HepG2 (cell line): ENCODE measurements around the gene CD84. TPM values are rescaled to one million over a fixed set of nuclear protein-coding genes. Genes with fewer than 3 reads are reported as not detected.

Experiments used
- ATAC-seq: fragments of 200-7000 bp; cut with Tn5 transposase; 3 replicates; pipeline ENCODE4 v1.9.1; 2020; ENCODE audit warnings: mild to moderate bottlenecking, moderate library complexity
- BruUV-seq: library from RNA; stranded (reverse); fragments of 400-500 nt; replicated peaks from 2 replicates; lab custom pipeline; 2021; lab: Mats Ljungman, UMichigan
- CTCF ChIA-PET: fragments of 300-600 bp; formaldehyde crosslinking; extraction: SDS; loops from one replicate; lab custom pipeline; 2021; ENCODE audit warnings: low total read pairs, inconsistent platforms, low intra/inter-chr PET ratio; lab: Yijun Ruan, JAX
- POLR2A ChIA-PET: fragments of 350-600 bp; sonication (Branson Sonifier 250); formaldehyde crosslinking; loops from one replicate; lab custom pipeline; 2020; ENCODE audit warnings: antibody characterized with exemption, inconsistent platforms; lab: Yijun Ruan, JAX
- DNase-seq: peaks from one replicate; pipeline ENCODE4 v3.0.0-alpha.2; 2015; ENCODE audit warnings: low spot score
- FAIRE-seq: peaks from 3 replicates; lab custom pipeline; 2011; peaks lifted over from hg19 to GRCh38; lab: Jason Lieb, UNC
- H2AFZ ChIP-seq: one replicate; pipeline ENCODE4 v1.6.1; 2011; ENCODE audit warnings: low read length, inconsistent platforms
- H3K27ac ChIP-seq: fragments of 300-600 bp; 3 replicates; pipeline ENCODE4 v1.8.0; 2011; ENCODE audit warnings: mixed run types, mild to moderate bottlenecking, mixed read lengths, low read length, inconsistent platforms; ENCODE audit not compliant: insufficient read depth; ENCODE audit errors: extremely low read length
- H3K27me3 ChIP-seq, 2 experiments: fragments of 200-600 bp in 1 of 2; 2 replicates in 1 of 2; 3 replicates in 1 of 2; pipeline versions ENCODE4 v1.6.0 to v1.8.0; 2011; ENCODE audit warnings: low read length in 2 of 2, mild to moderate bottlenecking in 2 of 2, moderate library complexity in 2 of 2, inconsistent platforms in 1 of 2; ENCODE audit not compliant: insufficient read depth in 2 of 2, control insufficient read depth in 1 of 2
- H3K36me3 ChIP-seq, 2 experiments: fragments of 200-600 bp in 1 of 2; replicated peaks in 1 of 2; 2 replicates in 1 of 2; 3 replicates in 1 of 2; pipeline versions ENCODE4 v1.5.1 to v1.8.0; 2011; ENCODE audit warnings: low read length in 2 of 2, inconsistent platforms in 1 of 2; ENCODE audit not compliant: insufficient read depth in 2 of 2, control insufficient read depth in 1 of 2
- H3K4me1 ChIP-seq: 2 replicates; pipeline ENCODE4 v1.5.1; 2012; ENCODE audit warnings: low read length, inconsistent platforms; ENCODE audit not compliant: insufficient read depth
- H3K4me2 ChIP-seq: 2 replicates; pipeline ENCODE4 v1.6.0; 2011; ENCODE audit warnings: low read depth, low read length, inconsistent platforms
- H3K4me3 ChIP-seq, 3 experiments: fragments of 200-600 bp in 1 of 3; sonication (generic), shearing (Covaris generic) in 1 of 3; replicated peaks in 1 of 3; 2 replicates each; pipeline ENCODE4 v1.5.1; 2011 to 2016; ENCODE audit warnings: low read length in 3 of 3, inconsistent platforms in 2 of 3, low read depth in 2 of 3, mild to moderate bottlenecking in 2 of 3, control low read depth in 1 of 3, mixed read lengths in 1 of 3; ENCODE audit not compliant: insufficient read depth in 1 of 3
- H3K79me2 ChIP-seq: one replicate; pipeline ENCODE4 v1.6.1; 2011; ENCODE audit warnings: low read length, inconsistent platforms; ENCODE audit not compliant: insufficient read depth
- H3K9ac ChIP-seq: 2 replicates; pipeline ENCODE4 v1.6.0; 2011; ENCODE audit warnings: mild to moderate bottlenecking, low read depth, low read length, inconsistent platforms; ENCODE audit not compliant: insufficient read depth
- H3K9me3 ChIP-seq: 2 replicates; pipeline ENCODE4 v1.5.1; 2012; ENCODE audit warnings: mild to moderate bottlenecking, low read length
- H4K20me1 ChIP-seq: 2 replicates; pipeline ENCODE4 v1.6.0; 2011; ENCODE audit warnings: inconsistent platforms, mild to moderate bottlenecking, low read length, moderate library complexity; ENCODE audit not compliant: insufficient read depth
- CCAR2 ChIP-seq: fragments of 200-400 bp; formaldehyde crosslinking; optimal IDR thresholded peaks from 2 replicates; pipeline ENCODE3; 2018; ENCODE audit warnings: low read depth, mild to moderate bottlenecking, low read length, moderate library complexity
- GABPA ChIP-seq, 2 experiments: IDR thresholded peaks; 2 replicates each; pipeline ENCODE4 v1.6.1; 2011 to 2016; ENCODE audit warnings: low read depth in 2 of 2, low read length in 1 of 2, missing biosample characterization in 1 of 2, missing genetic modification characterization in 1 of 2
- HDAC2 ChIP-seq: sonication (generic); formaldehyde crosslinking; IDR thresholded peaks from 2 replicates; pipeline ENCODE4 v1.4.0; 2020; ENCODE audit warnings: missing genetic modification reagents
- IKZF4 ChIP-seq: sonication (generic); formaldehyde crosslinking; IDR thresholded peaks from 2 replicates; pipeline ENCODE4 v1.5.1; 2020; ENCODE audit warnings: borderline replicate concordance, mild to moderate bottlenecking, low read depth, missing genetic modification reagents; ENCODE audit errors: not compliant biosample characterization
- KDM6A ChIP-seq: IDR thresholded peaks from 2 replicates; pipeline ENCODE4 v1.6.1; 2016; ENCODE audit warnings: low read depth
- KMT2A ChIP-seq: sonication (generic); formaldehyde crosslinking; IDR thresholded peaks from 2 replicates; pipeline ENCODE4 v1.4.0; 2020; ENCODE audit warnings: missing genetic modification reagents
- MAFF ChIP-seq: IDR thresholded peaks from 2 replicates; pipeline ENCODE4 v1.6.1; 2011; ENCODE audit warnings: low read depth, low read length, improper control_type of control experiment
- NFKB2 ChIP-seq: sonication (generic); formaldehyde crosslinking; IDR thresholded peaks from 2 replicates; pipeline ENCODE4 v1.4.0; 2020; ENCODE audit warnings: missing genetic modification reagents, borderline replicate concordance
- ZBTB38 ChIP-seq: sonication (generic); formaldehyde crosslinking; IDR thresholded peaks from 2 replicates; pipeline ENCODE4 v1.5.1; 2020; ENCODE audit warnings: mild to moderate bottlenecking, missing genetic modification reagents
- ZEB1 ChIP-seq: IDR thresholded peaks from 2 replicates; pipeline ENCODE4 v1.6.1; 2012; ENCODE audit warnings: mild to moderate bottlenecking, low read depth, inconsistent platforms; ENCODE audit not compliant: insufficient replicate concordance
- ZFX ChIP-seq: sonication (generic); formaldehyde crosslinking; IDR thresholded peaks from 2 replicates; pipeline ENCODE4 v1.4.0; 2020; ENCODE audit warnings: mild to moderate bottlenecking, low read depth, missing genetic modification reagents, moderate library complexity
- ZKSCAN1 ChIP-seq: fragments of 150-350 bp; IDR thresholded peaks from 2 replicates; pipeline ENCODE4 v1.6.1; 2014; ENCODE audit warnings: low read length
- ZNF256 ChIP-seq: sonication (generic); formaldehyde crosslinking; conservative IDR thresholded peaks from 2 replicates; pipeline ENCODE4 v1.4.0; 2020; ENCODE audit warnings: missing genetic modification reagents
- ZNF337 ChIP-seq: sonication (generic); formaldehyde crosslinking; IDR thresholded peaks from 2 replicates; pipeline ENCODE4 v1.5.1; 2020; ENCODE audit warnings: missing genetic modification reagents, low read depth, mild to moderate bottlenecking, borderline replicate concordance
- ZNF354B ChIP-seq: sonication (generic); formaldehyde crosslinking; IDR thresholded peaks from 2 replicates; pipeline ENCODE4 v1.8.0; 2022; ENCODE audit warnings: mild to moderate bottlenecking, missing genetic modification reagents
- ZNF577 ChIP-seq: sonication (generic); formaldehyde crosslinking; IDR thresholded peaks from 2 replicates; pipeline ENCODE4 v1.4.0; 2020; ENCODE audit warnings: mild to moderate bottlenecking, low read depth, missing genetic modification reagents, borderline replicate concordance
- ZNF580 ChIP-seq: IDR thresholded peaks from 2 replicates; pipeline ENCODE4 v1.6.1; 2016; ENCODE audit warnings: low read depth, borderline replicate concordance
- ZNF605 ChIP-seq: sonication (generic); formaldehyde crosslinking; IDR thresholded peaks from 2 replicates; pipeline ENCODE4 v1.8.0; 2022; ENCODE audit warnings: mild to moderate bottlenecking, missing genetic modification reagents
- WGBS: methylation state at CpG from one replicate; pipeline ENCODE4 v1.1.6; 2017; ENCODE audit warnings: low lambda C conversion rate; 5-methylcytosine and 5-hydroxymethylcytosine counted together
- in situ Hi-C: cut with HindIII; loops from 2 replicates; pipeline ENCODE4 v1.10.0; 2017; ENCODE audit warnings: low pct_unique_long_range_greater_than_20kb; ENCODE audit not compliant: extremely low pct_ligation_motif_present
- intact Hi-C: fragments of 100-400 bp; cut with micrococcal nuclease; formaldehyde crosslinking; loops from one replicate; pipeline ENCODE4 v1.10.0; 2022; ENCODE audit not compliant: unreplicated experiment
- polyA plus RNA-seq, 8 experiments: library from polyadenylated mRNA; depleted of rRNA in 3 of 8; stranded (reverse) in 7 of 8; unstranded in 1 of 8; fragments of >200 nt; fragmentation: Illumina TruSeq in 4 of 8; extraction: Trizol in 4 of 8; gene quantifications; 2 replicates each; pipeline versions ENCODE4 v1.2.1 to v1.2.3, GENCODE V29; 2011 to 2016; ENCODE audit warnings: low read depth in 4 of 8, missing spikeins in 1 of 8, mixed read lengths in 1 of 8; ENCODE audit not compliant: insufficient read depth in 1 of 8
- total RNA-seq, 5 experiments: library from RNA; depleted of rRNA; stranded (reverse); fragments of >200 nt; fragmentation: Illumina TruSeq; extraction: Trizol; gene quantifications; 2 replicates each; pipeline ENCODE4 v1.2.3, GENCODE V29; 2016; ENCODE audit warnings: low read depth in 1 of 5
- TF ChIP-seq, protein P1 (sequence below): sonication (generic); formaldehyde crosslinking; IDR thresholded peaks from 2 replicates; pipeline ENCODE4 v1.4.0; 2020; ENCODE audit warnings: missing genetic modification reagents, low read depth, mild to moderate bottlenecking, borderline replicate concordance
- TF ChIP-seq, protein P2 (sequence below): sonication (generic); formaldehyde crosslinking; IDR thresholded peaks from 2 replicates; pipeline ENCODE4 v1.4.0; 2020; ENCODE audit warnings: missing genetic modification reagents

CD84 gene
- total and polyA plus RNA-seq, 2 of the 13 experiments (the other 11 are each of a cell fraction or from before 2014, with no cell fraction given): not detected

DNA sequence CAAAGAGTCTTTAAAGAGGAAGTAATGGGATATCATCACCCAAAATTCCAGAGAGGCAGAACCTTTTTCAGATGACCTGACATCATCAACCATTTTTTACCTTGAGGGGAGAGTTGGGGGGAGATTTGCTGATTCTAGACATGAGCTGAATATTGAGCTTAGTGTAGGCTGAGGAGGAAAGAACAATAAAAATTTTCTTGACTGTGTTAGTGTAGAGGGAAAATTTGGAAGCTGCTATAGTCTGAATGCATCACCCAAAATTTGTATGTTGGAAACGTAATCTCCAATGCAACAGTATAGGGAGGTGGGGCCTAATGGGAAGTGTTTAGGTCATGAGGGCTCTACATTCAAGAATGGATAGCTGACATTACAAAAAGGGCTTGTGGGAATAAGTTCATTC, 17.8 kb upstream of the CD84 start (continued):
- TF ChIP-seq IKZF4 (CRISPR knock-in tag): no peak
- TF ChIP-seq ZNF256: no peak
- TF ChIP-seq HDAC2: no peak
- no peak for TF ChIP-seq NFKB2 (CRISPR knock-in tag)
- TF ChIP-seq ZNF577 (CRISPR knock-in tag): no peak
- no peak for TF ChIP-seq CCAR2
- no peak for TF ChIP-seq GABPA (IDR thresholded peaks at IDR 0.05; ENCODE audit: low read depth, low read length)
- TF ChIP-seq GABPA (CRISPR knock-in tag; IDR thresholded peaks at IDR 0.05; ENCODE audit: low read depth): no peak
- TF ChIP-seq, protein P1, sequence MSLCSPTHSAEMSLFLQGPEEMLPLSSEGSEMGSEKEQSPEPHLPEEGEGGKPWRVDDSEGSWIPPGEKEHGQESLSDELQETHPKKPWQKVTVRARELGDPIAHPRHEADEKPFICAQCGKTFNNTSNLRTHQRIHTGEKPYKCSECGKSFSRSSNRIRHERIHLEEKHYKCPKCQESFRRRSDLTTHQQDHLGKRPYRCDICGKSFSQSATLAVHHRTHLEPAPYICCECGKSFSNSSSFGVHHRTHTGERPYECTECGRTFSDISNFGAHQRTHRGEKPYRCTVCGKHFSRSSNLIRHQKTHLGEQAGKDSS: no peak
- TF ChIP-seq ZNF605: no peak
- TF ChIP-seq MAFF: no peak

DNA sequence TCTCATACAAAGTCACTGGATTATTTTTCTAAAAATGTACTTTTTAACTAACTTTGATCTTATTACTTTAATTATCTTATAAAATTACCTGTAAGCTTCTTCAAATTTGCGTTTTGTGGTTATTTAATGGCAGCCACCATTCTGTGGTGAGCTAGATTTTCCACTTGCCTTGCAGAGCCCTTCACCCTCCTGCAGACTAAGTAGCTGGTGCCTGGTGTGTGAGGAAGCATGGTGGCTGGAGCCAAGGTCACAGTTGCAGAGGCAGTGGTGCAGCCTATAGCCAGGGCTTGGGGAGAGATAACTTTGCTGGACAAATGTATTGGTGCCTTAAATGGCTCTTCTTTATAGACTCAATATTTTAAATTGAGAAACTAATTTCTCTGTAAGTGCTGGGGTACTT, 11.2 kb upstream of the CD84 start:
- no peaks in the 10 kb centered on the region for H4K20me1 ChIP-seq
- no peak for DNase-seq
- in situ Hi-C loops: no loop called here
- no peaks in the 10 kb centered on the region for H3K9me3 ChIP-seq
- no peak overlapping the region for H3K4me3 ChIP-seq
- no peaks in the 10 kb centered on the region for H3K27me3 ChIP-seq
- H3K79me2 ChIP-seq: no peaks in the 10 kb centered on the region
- no peak for TF ChIP-seq ZFX (CRISPR knock-in tag)
- no peak for TF ChIP-seq KDM6A (CRISPR knock-in tag)
- TF ChIP-seq ZKSCAN1: no peak
- no peak for TF ChIP-seq ZNF354B
- TF ChIP-seq, protein P2, sequence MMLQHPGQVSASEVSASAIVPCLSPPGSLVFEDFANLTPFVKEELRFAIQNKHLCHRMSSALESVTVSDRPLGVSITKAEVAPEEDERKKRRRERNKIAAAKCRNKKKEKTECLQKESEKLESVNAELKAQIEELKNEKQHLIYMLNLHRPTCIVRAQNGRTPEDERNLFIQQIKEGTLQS: no peak
- no peak for TF ChIP-seq KMT2A (CRISPR knock-in tag)
- no peak for TF ChIP-seq ZNF580 (CRISPR knock-in tag)
- no peak for TF ChIP-seq ZNF337 (CRISPR knock-in tag)
- no peak for TF ChIP-seq ZEB1
- TF ChIP-seq ZBTB38 (CRISPR knock-in tag): no peak
- TF ChIP-seq, all 625 proteins: peak for 0
- no peak overlapping the region for H3K27ac ChIP-seq
- H3K4me1 ChIP-seq: no peaks in the 10 kb centered on the region
- no TSS peak for BruUV-seq
- ATAC-seq (no peak), FAIRE-seq (no peak)
- H2AFZ ChIP-seq: no peak overlapping the region
- no peak overlapping the region for H3K9ac ChIP-seq
- no peak overlapping the region for H3K4me2 ChIP-seq
- ChIA-PET POLR2A (no interaction called here), CTCF (no interaction called here)
- H3K36me3 ChIP-seq: no peaks in the 10 kb centered on the region
- intact Hi-C loops: no loop called here
- WGBS: 0% methylated on average over 1 of the region's 1 CpG
